ENCODE results near the gene FRMD6. TPM values are rescaled to one million over a fixed set of nuclear protein-coding genes. Genes with fewer than 3 reads are reported as not detected.

Gene FRMD6
- total and polyA plus RNA-seq, 10 of the 15 experiments (the other 5 are each of a cell fraction or from before 2014, with no cell fraction given) = 0.86 to 7.8 (median 3.3) TPM

DNA sequence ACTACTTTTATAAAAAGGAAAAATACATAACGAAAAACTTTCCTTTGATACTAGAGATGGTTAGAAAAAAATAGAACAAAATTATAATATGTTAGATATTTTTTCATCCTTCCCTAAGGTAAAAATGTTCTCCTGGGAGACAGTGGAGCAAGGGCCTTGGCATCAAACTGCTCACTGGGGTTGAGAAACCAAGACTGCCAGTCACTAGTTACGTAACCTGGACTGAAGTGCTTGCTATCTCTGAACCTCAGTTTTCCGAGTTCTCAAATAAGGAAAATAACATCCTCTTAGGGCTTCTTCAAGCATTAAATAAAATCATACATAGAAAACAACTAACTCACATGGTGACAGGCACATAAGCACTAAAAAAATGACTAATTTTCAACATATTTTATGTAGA, 48.2 kb upstream of the FRMD6 start (continued):
- TF ChIP-seq, protein P1, sequence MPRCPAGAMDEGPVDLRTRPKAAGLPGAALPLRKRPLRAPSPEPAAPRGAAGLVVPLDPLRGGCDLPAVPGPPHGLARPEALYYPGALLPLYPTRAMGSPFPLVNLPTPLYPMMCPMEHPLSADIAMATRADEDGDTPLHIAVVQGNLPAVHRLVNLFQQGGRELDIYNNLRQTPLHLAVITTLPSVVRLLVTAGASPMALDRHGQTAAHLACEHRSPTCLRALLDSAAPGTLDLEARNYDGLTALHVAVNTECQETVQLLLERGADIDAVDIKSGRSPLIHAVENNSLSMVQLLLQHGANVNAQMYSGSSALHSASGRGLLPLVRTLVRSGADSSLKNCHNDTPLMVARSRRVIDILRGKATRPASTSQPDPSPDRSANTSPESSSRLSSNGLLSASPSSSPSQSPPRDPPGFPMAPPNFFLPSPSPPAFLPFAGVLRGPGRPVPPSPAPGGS (IDR thresholded peaks at IDR 0.05; ENCODE audit: borderline replicate concordance, insufficient read depth, low read depth, low read length, poor library complexity, severe bottlenecking) = no peak
- TF ChIP-seq SRF (IDR thresholded peaks at IDR 0.05; ENCODE audit: low read depth in 2 of 2, low read length in 2 of 2) = no peak
- TF ChIP-seq HSF1 (IDR thresholded peaks at IDR 0.05; ENCODE audit: low read depth, low read length) = no peak
- no peak for TF ChIP-seq PBX3 (IDR thresholded peaks at IDR 0.05; ENCODE audit: insufficient replicate concordance, low read depth, low read length)
- TF ChIP-seq STAT3 (IDR thresholded peaks at IDR 0.05; ENCODE audit: low read depth, low read length) = no peak
- TF ChIP-seq SMC3 (IDR thresholded peaks at IDR 0.05; ENCODE audit: borderline replicate concordance, low read length) = no peak
- TF ChIP-seq TBL1XR1 (IDR thresholded peaks at IDR 0.05; ENCODE audit: low read depth, low read length) = no peak
- TF ChIP-seq ZNF207 (IDR thresholded peaks at IDR 0.05; ENCODE audit: borderline replicate concordance) = no peak

- POLR2A ChIA-PET = no interaction called here
- SMC1A ChIA-PET (ENCODE audit: uncharacterized antibody, unreplicated experiment) = no interaction called here
- RAD21 ChIA-PET (ENCODE audit: unreplicated experiment) = no interaction called here
- TF ChIP-seq ZNF274 (IDR thresholded peaks at IDR 0.05; ENCODE audit: insufficient read depth, insufficient read length) (no peak), NFIC (IDR thresholded peaks at IDR 0.05; ENCODE audit: low read depth, low read length) (no peak), E4F1 (IDR thresholded peaks at IDR 0.05; ENCODE audit: borderline replicate concordance, partially characterized antibody) (no peak), ZSCAN29 (IDR thresholded peaks at IDR 0.05) (no peak)
- TF ChIP-seq, protein P2, sequence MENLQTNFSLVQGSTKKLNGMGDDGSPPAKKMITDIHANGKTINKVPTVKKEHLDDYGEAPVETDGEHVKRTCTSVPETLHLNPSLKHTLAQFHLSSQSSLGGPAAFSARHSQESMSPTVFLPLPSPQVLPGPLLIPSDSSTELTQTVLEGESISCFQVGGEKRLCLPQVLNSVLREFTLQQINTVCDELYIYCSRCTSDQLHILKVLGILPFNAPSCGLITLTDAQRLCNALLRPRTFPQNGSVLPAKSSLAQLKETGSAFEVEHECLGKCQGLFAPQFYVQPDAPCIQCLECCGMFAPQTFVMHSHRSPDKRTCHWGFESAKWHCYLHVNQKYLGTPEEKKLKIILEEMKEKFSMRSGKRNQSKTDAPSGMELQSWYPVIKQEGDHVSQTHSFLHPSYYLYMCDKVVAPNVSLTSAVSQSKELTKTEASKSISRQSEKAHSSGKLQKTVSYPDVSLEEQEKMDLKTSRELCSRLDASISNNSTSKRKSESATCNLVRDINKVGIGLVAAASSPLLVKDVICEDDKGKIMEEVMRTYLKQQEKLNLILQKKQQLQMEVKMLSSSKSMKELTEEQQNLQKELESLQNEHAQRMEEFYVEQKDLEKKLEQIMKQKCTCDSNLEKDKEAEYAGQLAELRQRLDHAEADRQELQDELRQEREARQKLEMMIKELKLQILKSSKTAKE (IDR thresholded peaks at IDR 0.05; ENCODE audit: low read depth, poor library complexity, severe bottlenecking) = no peak
These were observed 47.6 kb upstream of the FRMD6 start for GRCh38 chr14:51604073-51604472.

More at GRCh38 chr14:51604073-51604472, 47.6 kb upstream of the FRMD6 start:
- Histone ChIP-seq H2AFZ (ENCODE audit: control insufficient read depth, low read depth, low read length) (no peak overlapping the region), H3K9me3 (replicated peaks; ENCODE audit: control insufficient read depth, insufficient read depth, low read length) (no peaks in the 10 kb centered on the region), H3K4me3 (no peak overlapping the region), H3K36me3 (ENCODE audit: control insufficient read depth in 2 of 2, insufficient read depth in 2 of 2, low read length in 1 of 2) (no peaks in the 10 kb centered on the region), H3K27ac (ENCODE audit: control insufficient read depth, insufficient read depth) (no peak overlapping the region), H3K4me1 (ENCODE audit: control insufficient read depth, insufficient read depth, low read length) (no peaks in the 10 kb centered on the region), H4K20me1 (ENCODE audit: control insufficient read depth, insufficient read depth) (no peaks in the 10 kb centered on the region), H3K9ac (ENCODE audit: control insufficient read depth, insufficient read depth, low read length) (no peak overlapping the region), H3K79me2 (ENCODE audit: control insufficient read depth, insufficient read depth, low read length) (no peaks in the 10 kb centered on the region), H3K4me2 (ENCODE audit: control insufficient read depth, insufficient read depth) (no peak overlapping the region), H3K27me3 (replicated peaks in 1 of 2; ENCODE audit: control insufficient read depth in 2 of 2, insufficient read depth in 2 of 2, low read length in 1 of 2) (no peaks in the 10 kb centered on the region)
- ATAC-seq (no peak), DNase-seq (ENCODE audit: low read depth, low spot score) (no peak), FAIRE-seq (no peak)
- intact Hi-C loops (cut with micrococcal nuclease; ENCODE audit: unreplicated experiment) (no loop called here), in situ Hi-C loops (cut with MboI) (no loop called here)
- no TSS peak for BruUV-seq (replicated peaks)
- CTCF ChIA-PET = no interaction called here
- 71% methylated on average over 4 of the region's 4 CpGs for WGBS (ENCODE audit: insufficient coverage, insufficient replicate concordance, low lambda C conversion rate, missing lambda C conversion rate)
